SU-DHL-6 (cell line): Measurements from ENCODE around the gene COL20A1.

Experiments used
- EZH2phosphoT487 ChIP-seq: fragments of 200-600 bp; sonication (generic), shearing (Covaris generic); conservative IDR thresholded peaks from 2 replicates; pipeline ENCODE4 v1.6.1; 2018; ENCODE audit warnings: mild to moderate bottlenecking, antibody characterized with exemption, low read length, moderate library complexity, mixed read lengths
- TF ChIP-seq, protein P1 (sequence below): fragments of 200-600 bp; sonication (generic); IDR thresholded peaks from one replicate; pipeline ENCODE4 v1.5.1; 2017; ENCODE audit warnings: antibody characterized with exemption, mild to moderate bottlenecking, low read length, moderate library complexity; ENCODE audit not compliant: insufficient read depth, poor library complexity, severe bottlenecking

DNA sequence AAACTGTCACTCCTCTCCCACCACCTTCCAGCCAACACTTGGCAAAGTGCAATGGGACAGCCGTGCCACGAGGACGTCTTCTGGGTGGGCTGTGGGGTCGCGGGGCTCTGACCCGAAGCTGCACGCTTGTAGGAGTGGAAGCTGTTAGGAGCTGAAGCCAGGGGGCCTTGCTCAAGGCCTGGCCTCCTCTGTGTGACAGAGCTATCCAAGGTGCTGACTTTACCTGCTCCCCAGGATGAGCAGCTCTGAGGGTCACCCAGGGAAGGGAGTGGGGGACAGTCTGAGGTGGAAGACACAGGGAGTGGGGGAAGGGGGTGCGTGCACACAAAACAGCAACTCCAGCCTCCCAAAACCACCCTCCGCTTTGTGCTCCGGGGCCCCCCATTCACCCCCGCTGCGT is 85.6 kb downstream of the COL20A1 start:
- TF ChIP-seq, protein P1, sequence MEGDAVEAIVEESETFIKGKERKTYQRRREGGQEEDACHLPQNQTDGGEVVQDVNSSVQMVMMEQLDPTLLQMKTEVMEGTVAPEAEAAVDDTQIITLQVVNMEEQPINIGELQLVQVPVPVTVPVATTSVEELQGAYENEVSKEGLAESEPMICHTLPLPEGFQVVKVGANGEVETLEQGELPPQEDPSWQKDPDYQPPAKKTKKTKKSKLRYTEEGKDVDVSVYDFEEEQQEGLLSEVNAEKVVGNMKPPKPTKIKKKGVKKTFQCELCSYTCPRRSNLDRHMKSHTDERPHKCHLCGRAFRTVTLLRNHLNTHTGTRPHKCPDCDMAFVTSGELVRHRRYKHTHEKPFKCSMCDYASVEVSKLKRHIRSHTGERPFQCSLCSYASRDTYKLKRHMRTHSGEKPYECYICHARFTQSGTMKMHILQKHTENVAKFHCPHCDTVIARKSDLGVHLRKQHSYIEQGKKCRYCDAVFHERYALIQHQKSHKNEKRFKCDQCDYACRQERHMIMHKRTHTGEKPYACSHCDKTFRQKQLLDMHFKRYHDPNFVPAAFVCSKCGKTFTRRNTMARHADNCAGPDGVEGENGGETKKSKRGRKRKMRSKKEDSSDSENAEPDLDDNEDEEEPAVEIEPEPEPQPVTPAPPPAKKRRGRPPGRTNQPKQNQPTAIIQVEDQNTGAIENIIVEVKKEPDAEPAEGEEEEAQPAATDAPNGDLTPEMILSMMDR, result no peak
- no peak for TF ChIP-seq EZH2phosphoT487
